ENCODE results near the gene DNAJB4.
"Not testable (repeated sequence)": the region's sequence is repeated elsewhere in the genome, so short reads cannot be mapped to it uniquely, and the experiment has no call there.

The DNAJB4 gene

DNA sequence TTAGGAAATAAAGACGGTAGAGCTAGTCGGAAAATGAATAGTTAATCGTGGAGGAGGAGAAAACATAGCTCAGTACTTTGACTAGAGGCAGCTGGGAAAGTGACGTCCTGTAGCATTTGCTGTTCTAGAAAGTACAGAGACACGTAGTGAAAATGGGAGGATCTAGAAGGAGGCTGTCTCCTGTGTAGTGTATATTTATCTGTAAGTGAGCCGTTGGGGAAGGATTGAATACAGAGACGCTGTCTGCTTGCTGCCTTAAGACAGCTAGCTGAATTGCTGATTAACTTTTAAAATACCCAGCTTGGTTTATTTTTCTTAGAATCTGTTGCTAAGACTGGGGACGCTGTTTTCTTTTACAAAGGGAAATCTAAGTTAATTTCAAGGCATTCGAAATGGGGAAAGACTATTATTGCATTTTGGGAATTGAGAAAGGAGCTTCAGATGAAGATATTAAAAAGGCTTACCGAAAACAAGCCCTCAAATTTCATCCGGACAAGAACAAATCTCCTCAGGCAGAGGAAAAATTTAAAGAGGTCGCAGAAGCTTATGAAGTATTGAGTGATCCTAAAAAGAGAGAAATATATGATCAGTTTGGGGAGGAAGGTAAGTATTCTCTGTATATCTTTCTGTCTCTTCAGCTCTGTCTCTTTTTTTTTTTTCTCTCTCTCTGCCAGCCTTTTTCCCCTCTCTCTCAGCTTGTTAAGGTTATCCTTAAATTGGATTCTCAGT is at the start of gene DNAJB4:
DNAJB4 (plus strand) TSS at position 221 of the 729 bp plus-strand sequence; CDS start at position 393, 172 bp downstream.
- Histone ChIP-seq H3K4me3 (peak within 1 kb of the TSS; percentile 30 to 54 (median 45)), H3K27ac (peak within 1 kb of the TSS in 20 of 21 experiments; percentile 66 to 96 (median 89))

DNA sequence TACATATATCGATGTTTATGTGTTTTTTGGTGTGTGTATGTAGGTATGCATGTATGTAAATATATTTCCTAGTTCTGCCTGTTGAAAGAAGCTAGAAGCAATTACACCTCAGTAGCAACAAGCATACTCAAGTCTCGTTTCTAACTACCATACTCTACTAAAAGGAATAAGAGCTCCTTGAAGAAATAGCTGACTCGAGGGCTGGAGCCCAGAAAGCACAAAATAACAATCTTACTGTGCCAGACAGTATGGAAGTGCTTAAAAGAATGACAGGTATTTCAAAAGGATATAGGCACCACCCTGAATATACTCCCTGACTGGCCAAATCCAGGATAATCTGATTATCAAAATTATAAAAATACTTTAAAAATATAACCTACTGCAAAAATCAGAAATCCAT is 49.0 kb upstream of the DNAJB4 start:
- H3K4me3 ChIP-seq: no peak overlapping the region
- H3K27ac ChIP-seq: no peak overlapping the region

DNA sequence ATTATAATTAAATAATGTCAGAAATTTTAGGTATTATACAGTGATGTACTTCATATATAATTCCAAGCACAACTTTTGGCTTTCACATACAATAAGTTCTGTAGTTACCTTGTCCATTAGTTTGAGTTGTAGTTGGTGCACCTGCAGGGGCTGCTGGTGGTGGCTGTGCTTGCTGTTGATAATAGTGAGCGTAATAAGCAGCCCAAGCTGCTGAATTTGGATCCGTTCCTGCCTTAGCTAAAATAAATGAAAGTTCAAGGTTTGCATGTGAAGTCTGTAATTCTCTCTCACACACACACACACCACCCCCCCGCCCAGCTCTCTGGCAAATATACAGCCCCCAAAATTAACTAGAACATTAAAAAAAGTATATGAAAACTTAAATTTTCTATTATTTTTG is 48.3 kb upstream of the DNAJB4 start:
- Histone ChIP-seq H3K27ac (no peak overlapping the region), H3K4me3 (no peak overlapping the region)

DNA sequence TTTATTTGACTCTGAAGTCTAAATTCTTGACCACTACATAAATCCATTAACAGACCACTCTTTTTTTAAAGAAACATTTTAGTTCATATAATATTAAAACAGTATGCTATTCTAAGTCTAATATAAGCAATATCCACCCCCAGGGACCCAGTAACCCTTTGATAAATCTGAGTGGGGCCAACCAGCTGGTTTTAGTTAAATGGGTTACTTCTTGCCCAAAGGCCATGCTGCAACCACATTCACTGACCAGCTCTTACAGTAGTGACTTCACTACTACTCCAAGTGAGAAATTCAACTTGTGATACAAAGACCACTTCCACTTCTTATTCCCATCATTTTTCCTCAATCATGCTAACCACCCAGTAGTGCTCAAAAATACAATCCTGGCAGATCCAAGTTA is 46.3 kb upstream of the DNAJB4 start:
- Histone ChIP-seq H3K27ac (no peak overlapping the region), H3K4me3 (no peak overlapping the region)

DNA sequence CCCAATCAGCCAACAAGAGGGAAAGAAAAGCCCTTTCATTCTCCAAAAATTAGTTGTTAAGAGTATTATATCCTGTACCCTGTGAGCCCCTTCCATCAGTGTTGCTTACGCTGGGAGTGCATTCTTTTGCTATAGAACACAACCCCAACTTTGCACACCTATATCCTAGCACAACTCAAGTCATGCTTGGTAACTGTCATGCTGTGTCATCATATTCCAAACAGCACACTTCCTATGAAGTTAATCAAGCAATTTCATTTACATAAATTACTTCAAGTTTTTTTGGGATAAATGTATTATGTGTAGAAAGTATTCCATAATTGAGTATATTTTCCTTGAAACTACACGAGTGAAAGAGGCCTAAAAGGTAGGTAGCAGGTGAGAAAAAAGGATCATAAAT is 45.9 kb upstream of the DNAJB4 start:
- H3K27ac ChIP-seq: no peak overlapping the region
- H3K4me3 ChIP-seq: no peak overlapping the region

DNA sequence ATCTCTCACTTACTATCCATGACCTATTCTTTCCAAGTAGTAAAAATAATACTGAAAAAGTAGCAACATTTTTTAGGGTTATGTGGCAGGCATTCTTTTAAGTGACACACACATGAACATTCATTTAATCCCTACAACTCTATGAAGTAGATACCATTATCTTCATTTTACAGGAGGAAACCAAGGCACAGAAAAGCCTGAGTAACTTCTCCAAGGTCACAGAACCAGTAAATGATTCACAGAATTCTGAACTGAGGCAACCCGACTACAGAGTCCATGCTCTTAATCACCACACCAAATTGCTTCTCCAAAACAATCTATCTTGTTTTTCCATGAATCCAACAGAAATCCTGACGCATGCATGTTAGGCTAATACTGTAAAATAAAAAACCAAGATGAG is 43.3 kb upstream of the DNAJB4 start:
- H3K27ac ChIP-seq: no peak overlapping the region
- H3K4me3 ChIP-seq: no peak overlapping the region

DNA sequence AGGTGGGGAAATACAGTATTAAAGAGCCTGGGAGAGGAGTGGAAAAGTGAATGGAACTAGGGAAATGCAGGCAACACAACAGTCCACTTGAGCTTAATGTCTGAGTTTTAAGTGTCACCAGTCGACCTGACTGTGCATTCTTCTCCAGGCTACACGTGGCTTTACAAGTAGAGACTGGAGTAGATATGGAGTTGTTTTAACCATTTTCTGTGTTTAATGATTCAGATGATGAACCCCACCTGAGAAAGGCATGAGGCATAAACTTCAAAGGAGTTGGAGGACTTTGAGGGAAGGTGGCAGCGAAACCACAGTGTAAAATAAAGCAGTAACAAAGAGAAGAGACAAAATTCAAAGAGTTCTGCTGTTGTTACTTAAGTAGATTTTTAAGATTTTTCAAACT is 38.4 kb upstream of the DNAJB4 start:
- Histone ChIP-seq H3K27ac (no peak overlapping the region), H3K4me3 (no peak overlapping the region)

DNA sequence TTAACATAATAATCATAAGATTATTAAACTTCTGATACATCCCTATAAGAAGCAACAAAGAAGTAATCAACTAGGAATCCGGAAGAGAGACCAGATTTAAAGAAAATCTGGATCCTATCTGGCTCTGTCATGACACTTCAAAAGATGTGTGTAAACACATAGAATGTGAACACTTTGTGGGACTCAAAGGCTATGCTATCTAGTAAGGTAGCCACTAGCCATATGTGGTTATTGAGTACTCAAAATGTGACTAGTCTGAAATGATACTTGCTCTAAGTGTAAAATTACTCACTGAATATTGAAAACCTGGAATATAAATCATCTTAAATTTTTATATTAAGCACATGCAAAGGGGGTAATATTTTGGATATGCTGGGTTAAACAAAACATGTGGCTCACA is 34.5 kb upstream of the DNAJB4 start:
- H3K27ac ChIP-seq: no peak overlapping the region
- no peak overlapping the region for H3K4me3 ChIP-seq

DNA sequence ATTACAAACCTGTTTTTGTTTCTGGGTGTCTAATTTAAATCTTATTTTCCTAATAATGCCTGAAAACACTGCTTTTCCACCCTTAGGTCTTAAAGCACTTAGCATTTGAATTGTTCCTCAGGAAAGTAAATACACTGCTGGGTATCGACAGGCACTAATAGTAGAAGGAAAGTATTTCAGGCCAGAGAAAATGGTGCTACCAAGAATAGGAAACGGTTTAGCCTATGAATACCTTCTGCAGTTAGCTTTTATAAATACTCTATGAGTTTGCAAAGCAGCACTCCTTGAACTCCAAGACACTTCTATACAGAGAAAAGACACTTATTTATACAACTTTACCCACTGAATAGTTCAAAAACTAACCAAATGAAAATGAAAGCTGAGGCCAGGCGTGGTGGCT is 32.7 kb upstream of the DNAJB4 start:
- H3K27ac ChIP-seq: no peak overlapping the region
- H3K4me3 ChIP-seq: no peak overlapping the region

DNA sequence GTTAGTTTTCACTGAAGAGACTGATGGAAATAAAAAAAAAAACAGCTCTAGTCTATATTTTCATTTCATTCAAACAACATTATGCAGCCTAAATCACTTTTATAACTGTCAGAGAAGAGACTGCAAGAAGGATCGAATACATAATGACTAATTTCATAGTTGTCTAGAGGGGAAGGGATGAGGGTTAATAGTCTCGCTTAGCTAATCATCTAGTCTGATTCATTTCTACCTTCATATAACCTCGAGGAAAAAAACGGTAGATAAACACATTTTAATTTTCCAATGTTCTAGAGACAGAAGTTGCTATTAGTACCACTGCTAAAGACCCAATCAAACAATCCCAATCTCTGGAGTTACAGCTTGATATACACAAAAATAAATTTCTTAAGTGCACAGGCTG is 29.4 kb upstream of the DNAJB4 start:
- Histone ChIP-seq H3K27ac (no peak overlapping the region), H3K4me3 (peak overlapping the region in 1 of 7 experiments; percentile 90)

DNA sequence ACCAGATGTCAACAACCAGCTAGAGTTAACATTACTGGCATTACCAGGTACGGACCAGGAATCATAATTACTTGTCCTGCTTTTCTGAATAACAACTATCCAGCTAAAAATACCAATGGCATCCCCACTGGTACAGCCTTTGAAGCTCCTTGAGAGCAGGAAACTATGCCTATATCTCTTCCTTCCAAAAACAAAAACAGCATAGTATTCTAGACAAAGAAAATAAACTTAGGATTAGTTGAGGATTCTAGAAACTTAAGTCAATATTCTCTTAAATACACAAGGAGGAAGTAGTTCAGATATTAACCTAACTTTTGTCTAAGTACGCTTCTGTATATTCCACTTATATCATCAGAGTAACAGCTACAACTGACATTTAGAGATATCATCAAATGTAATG is 28.8 kb upstream of the DNAJB4 start:
- H3K4me3 ChIP-seq: peak overlapping the region in 3 of 7 experiments; percentile 82 to 90 (median 89)
- H3K27ac ChIP-seq: peak overlapping the region in 1 of 21 experiments; percentile 1

DNA sequence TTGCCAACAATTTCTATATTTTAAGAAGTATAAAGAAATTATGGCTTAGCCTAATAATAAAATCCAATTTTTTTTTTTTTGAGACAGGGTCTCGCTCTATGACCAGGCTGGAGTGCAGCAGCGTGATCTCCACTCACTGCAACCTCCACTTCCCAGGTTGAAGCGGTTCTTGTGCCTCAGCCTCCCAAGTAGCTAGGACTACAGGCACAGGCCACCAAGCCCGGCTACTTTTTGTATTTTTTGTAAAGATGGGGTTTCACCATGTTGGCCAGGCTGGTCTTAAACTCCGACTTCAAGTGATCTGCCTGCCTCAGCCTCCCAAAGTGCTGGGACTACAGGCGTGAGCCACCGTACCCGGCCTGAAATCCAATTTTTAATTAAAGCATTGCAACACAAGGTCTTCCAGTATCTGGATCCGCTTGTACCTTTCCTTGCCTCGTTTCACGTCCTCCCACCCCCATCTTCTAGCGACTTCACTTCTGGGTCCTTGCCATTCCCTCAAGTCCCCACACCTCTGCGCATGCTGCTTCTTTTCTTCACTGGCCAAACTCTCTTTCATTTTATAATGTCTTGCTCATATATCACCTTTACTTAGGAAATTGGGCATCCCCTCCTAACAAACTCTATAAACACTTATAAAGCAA is 28.2 kb upstream of the DNAJB4 start:
- H3K27ac ChIP-seq: peak overlapping the region in 4 of 21 experiments; percentile 1 to 98 (median 98)
- H3K4me3 ChIP-seq: peak overlapping the region in 6 of 7 experiments; percentile 64 to 90 (median 81)

DNA sequence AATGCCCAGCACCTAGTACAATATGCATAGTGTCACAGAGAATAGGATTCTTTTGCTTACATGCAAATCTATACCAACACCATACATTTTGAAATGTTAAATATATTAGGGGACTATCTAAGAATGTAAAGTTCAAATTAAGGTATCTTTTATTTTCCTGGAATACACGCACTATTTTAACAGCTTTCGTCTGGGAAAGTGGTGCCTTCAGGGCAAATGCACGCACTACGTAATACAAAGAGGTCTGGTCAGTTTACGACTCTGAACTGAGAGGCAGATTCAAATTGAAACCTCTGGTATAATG is 26.8 kb upstream of the DNAJB4 start:
- Histone ChIP-seq H3K27ac (peak overlapping the region in 19 of 21 experiments; percentile 88 to 99 (median 97)), H3K4me3 (peak overlapping the region; percentile 64 to 90 (median 80))

DNA sequence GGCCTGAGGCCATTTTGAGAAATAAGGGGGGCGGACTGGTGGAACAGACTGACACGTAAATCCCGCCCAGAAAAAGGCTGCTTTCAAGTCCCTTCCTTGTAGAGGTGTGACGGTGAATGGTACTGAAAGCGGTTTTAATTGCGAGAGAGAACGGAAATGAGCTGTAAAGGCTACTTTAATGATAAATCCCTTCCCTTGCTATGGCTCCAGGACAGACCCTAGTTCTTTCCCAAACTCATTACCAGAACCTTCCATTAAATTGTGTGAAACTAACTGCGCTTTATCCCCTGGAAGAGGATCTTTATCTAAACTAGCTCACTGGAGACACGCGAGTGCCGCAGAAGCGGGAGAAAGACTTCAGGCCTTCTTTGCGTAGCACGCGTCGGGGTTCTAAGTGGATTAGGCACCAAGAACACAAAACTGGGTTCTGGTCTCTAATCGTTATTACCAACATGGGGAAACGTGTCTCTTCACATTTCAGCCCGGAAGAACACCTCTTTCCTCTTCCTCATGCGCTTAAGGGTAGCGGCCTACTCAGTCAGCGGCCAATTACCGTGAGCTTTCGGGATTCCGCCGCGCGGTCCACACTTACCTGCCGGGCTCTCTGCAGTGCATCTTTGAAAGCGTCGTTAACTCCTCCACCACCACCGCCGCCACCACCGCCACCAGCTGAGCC is 26.3 kb upstream of the DNAJB4 start:
- Histone ChIP-seq H3K27ac (peak overlapping the region; percentile 72 to 99 (median 96)), H3K4me3 (peak overlapping the region; percentile 64 to 90 (median 80))

DNA sequence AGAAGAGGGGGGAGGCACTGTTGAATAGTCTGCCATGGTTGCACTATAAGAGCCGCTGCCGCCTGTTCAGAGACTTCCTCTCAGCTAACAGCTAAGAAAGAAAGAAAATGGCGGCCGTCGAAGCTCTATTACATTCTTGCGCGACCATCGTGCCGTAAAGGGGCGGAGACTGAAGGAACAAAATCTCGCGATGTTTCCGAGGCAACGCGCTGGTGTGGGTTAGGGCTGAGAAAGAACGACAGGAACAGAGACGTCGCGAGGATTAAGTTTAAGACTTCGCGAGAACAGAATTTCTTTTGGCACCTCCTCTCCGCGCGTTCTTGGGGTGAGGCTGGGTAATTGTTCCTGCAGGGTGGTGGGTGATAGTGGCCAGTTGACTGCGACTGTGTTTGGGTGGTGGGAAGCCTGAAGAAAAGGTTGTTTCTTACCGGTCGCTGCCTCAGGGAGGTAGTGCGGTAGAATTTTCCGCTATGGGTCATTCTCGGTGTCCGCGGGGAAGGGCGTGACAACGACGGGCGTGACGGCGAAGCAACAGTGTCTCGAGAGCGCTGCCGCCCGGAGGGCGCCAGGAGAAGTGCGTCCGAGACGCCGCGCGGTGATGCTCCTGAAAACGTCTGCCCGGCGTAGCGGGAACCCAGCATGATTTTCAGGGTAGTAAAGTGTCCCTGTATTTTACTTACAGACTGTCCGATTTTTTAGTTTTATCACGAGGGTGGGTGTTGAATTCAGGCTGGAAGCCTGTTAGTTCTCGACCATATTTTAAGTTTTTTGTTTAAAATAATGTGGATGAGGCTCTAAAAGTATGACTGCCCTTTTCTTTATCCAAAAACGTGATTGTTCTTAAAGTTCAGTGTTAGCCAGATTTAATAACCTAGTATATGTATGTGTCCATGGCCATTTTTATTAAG is 25.5 kb upstream of the DNAJB4 start, which contains the start of gene FUBP1:
FUBP1 (minus strand) TSS at position 104 of the 908 bp plus-strand sequence; CDS start at position 36, 68 bp downstream.
- peak within 1 kb of the TSS; percentile 72 to 99 (median 96) for H3K27ac ChIP-seq
- H3K4me3 ChIP-seq: peak within 1 kb of the TSS; percentile 64 to 90 (median 80)

DNA sequence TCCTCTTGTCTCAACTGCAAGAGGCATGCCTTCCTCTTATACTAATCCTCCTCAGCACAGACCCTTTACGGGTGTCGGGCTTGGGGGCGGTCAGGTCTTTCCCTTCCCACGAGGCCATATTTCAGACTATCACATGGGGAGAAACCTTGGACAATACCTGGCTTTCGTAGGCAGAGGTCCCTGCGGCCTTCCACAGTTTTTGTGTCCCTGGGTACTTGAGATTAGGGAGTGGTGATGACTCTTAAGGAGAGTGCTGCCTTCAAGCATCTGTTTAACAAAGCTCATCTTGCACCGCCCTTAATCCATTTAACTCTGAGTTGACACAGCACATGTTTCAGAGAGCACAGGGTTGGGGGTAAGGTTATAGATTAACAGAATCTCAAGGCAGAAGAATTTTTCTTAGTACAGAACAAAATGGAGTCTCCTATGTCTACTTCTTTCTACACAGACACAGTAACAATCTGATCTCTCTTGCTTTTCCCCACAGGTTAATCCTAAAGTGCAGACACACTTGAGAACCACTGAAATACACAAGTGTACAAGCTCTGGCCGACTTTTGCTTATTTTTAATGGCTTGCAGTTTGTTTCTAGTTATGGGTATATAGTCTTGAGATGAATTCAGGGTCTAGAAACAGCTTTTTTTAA is 21.3 kb upstream of the DNAJB4 start:
- H3K4me3 ChIP-seq, H3K27ac ChIP-seq: not testable (repeated sequence)

DNA sequence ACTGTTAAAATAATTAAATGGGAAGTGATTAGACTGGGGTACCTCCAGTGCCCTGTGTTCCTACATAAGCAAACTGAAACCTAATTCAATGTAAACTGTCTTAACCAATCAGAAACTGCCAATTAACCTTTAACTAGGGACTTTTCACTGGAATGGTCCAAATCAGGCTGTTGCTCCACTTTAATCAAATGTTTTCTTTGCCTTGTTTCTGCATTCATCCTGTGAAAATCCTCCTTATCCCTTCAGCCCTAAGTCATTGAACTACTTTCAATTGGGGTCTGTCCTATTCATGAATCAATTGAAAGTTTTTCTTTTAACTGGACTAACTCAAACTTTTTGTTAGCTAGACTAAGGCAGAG is 20.8 kb upstream of the DNAJB4 start:
- Histone ChIP-seq H3K27ac (peak overlapping the region in 1 of 21 experiments; percentile 11), H3K4me3 (no peak overlapping the region)

DNA sequence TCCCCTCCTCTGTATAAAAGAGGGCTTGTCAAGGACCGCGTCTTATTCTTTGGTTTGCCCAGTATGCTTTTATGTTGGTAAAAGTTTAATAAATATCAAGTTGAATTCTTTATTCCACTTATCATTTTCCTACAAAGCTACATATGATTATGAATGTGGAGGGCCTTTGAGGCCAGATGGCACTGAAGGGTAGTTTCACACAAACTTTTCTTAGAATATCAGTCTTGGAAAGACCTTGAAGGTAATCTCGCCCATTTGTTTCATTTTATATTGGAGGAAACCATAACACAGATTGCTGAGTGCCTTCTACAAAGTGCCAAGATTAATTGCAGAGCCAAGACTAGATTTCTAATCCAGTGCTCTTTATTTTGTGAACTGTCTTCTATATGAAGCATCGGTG is 20.1 kb upstream of the DNAJB4 start:
- H3K27ac ChIP-seq: peak overlapping the region in 1 of 21 experiments; percentile 11

DNA sequence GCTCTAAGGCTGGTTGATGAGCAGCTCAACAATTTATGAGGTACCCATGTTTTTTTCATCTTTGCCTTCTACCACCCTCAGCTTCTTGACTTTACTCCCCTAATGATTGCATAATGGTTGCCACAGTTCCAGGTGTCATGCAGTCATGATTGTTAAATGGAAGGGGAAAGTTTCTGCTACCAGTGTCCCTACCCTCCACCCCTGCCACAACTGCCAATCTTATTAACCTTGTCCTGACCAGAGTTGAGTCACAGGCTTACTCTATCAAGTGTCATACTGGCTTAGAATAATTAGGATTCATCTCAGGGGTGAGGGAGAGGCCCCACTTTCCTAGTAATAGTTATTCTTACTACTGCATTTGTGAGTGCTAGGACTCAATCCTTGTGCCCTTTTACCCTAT is 17.9 kb upstream of the DNAJB4 start:
- Histone ChIP-seq H3K27ac (no peak overlapping the region), H3K4me3 (no peak overlapping the region)

More for the DNA sequence above, 20.1 kb upstream of the DNAJB4 start:
- no peak overlapping the region for H3K4me3 ChIP-seq

Data from skin epidermis (tissue), 12 donors.